HT1080 (cell line): Measurements from ENCODE around the gene TPH1. TPM values are rescaled to one million over a fixed set of nuclear protein-coding genes. Genes with fewer than 3 reads are reported as not detected.
"Not testable (repeated sequence)": the region's sequence is repeated elsewhere in the genome, so short reads cannot be mapped to it uniquely, and the experiment has no call there.

Experiments
- DNase-seq: peaks from one replicate; pipeline ENCODE4 v3.0.0-alpha.2; 2015; ENCODE audit warnings: low read depth
- total RNA-seq: library from RNA; depleted of rRNA; stranded (reverse); fragments of >200 nt; shearing (Covaris generic); gene quantifications from 2 replicates; pipeline ENCODE4 v1.2.3, GENCODE V29; 2014; rRNA removed

The TPH1 gene
- total RNA-seq, 1 experiment from 2014 or later = 0.58 TPM

- no peak for DNase-seq
These were observed 18.6 kb downstream of the TPH1 start for GRCh38 chr11:18027475-18027874.

GRCh38 chr11:18022419-18022818, 23.6 kb downstream of the TPH1 start:
- no peak for DNase-seq

- DNase-seq = no peak
These were observed 26.4 kb downstream of the TPH1 start for GRCh38 chr11:18019650-18020049.

GRCh38 chr11:18016789-18017188, 29.3 kb downstream of the TPH1 start:
- no peak for DNase-seq

GRCh38 chr11:18014876-18015275, 31.2 kb downstream of the TPH1 start:
- DNase-seq = no peak

GRCh38 chr11:18013790-18014507, 32.1 kb downstream of the TPH1 start:
- peak; percentile 11 for DNase-seq

- DNase-seq = peak; percentile 93
These were observed 32.9 kb downstream of the TPH1 start, which contains the start of gene SERGEF for GRCh38 chr11:18012906-18013781. Gene SERGEF, minus strand, starts transcription at chr11:18013047. Its CDS starts 37 bp downstream, at chr11:18013010.

GRCh38 chr11:18012122-18012905, 33.8 kb downstream of the TPH1 start:
- peak; percentile 9 for DNase-seq

- DNase-seq = no peak
These were observed 34.4 kb downstream of the TPH1 start for GRCh38 chr11:18011633-18012032.

- no peak for DNase-seq
These were observed 35.0 kb downstream of the TPH1 start for GRCh38 chr11:18010977-18011586.

- DNase-seq = no peak
These were observed 35.9 kb downstream of the TPH1 start for GRCh38 chr11:18010121-18010670.

GRCh38 chr11:18005376-18006129, 40.5 kb downstream of the TPH1 start:
- no peak for DNase-seq

- no peak for DNase-seq
These were observed 44.9 kb downstream of the TPH1 start for GRCh38 chr11:18001191-18001590.

GRCh38 chr11:18000760-18001159, 45.3 kb downstream of the TPH1 start:
- DNase-seq = no peak

- not testable (repeated sequence) for DNase-seq
These were observed 45.9 kb downstream of the TPH1 start for GRCh38 chr11:18000128-18000527.

Other genes starting within 250 kb of the TPH1 start
- 23.2 and 30.8 TPM in 2 replicates for gene SERGEF, start 33.2 kb downstream of the TPH1 start, total RNA-seq
- 50.1 and 51.5 TPM in 2 replicates for gene SAAL1, start 59.8 kb upstream of the TPH1 start, total RNA-seq
- gene MRGPRX3, start 86.3 kb upstream of the TPH1 start, total RNA-seq = 0.60 and 0.93 TPM in 2 replicates
- 2.7 and 3.9 TPM in 2 replicates for gene MRGPRX4, start 126.6 kb upstream of the TPH1 start, total RNA-seq
- gene SAA4, start 190.5 kb upstream of the TPH1 start, total RNA-seq = not detected in 2 replicates
- gene SAA2, start 202.4 kb upstream of the TPH1 start, total RNA-seq = 0.29 TPM in 1 of 2 replicates, not detected in the other
- gene SAA1, start 220.0 kb upstream of the TPH1 start, total RNA-seq = 0.69 and 1.7 TPM in 2 replicates